CD4-positive, alpha-beta T cell (primary cell): ENCODE measurements around the gene SFXN3. TPM values are rescaled to one million over a fixed set of nuclear protein-coding genes. Genes with fewer than 3 reads are reported as not detected.

Experiments
- ATAC-seq: fragments of 200-7000 bp; cut with Tn5 transposase; one replicate; pipeline ENCODE4 v1.10.0; 2022; ENCODE audit warnings: mild to moderate bottlenecking; ENCODE audit not compliant: poor library complexity
- CTCF ChIA-PET: fragments of 350-600 bp; sonication (Branson Sonifier 250); formaldehyde crosslinking; loops from one replicate; lab custom pipeline; 2021; ENCODE audit warnings: antibody characterized with exemption, inconsistent platforms; lab: Charles Lee
- POLR2A ChIA-PET: fragments of 350-600 bp; sonication (Branson Sonifier 250); formaldehyde crosslinking; loops from one replicate; lab custom pipeline; 2021; ENCODE audit warnings: antibody characterized with exemption, inconsistent platforms; lab: Charles Lee
- DNase-seq, 14 experiments: peaks; one replicate each; pipeline ENCODE4 v3.0.0-alpha.2; 2013 to 2020; ENCODE audit warnings: mixed read lengths in 2 of 14
- H3K27ac ChIP-seq, 2 donors: one replicate each; pipeline versions ENCODE4 v1.5.1 to v1.7.0; 2013; ENCODE audit warnings: low read length in 2 of 2, low read depth in 1 of 2, mild to moderate bottlenecking in 1 of 2
- H3K27me3 ChIP-seq, 2 experiments: 1 replicate in 1 of 2; 2 replicates in 1 of 2; pipeline versions ENCODE4 v1.6.1 to v1.7.0; 2013; ENCODE audit warnings: low read length in 2 of 2, control low read depth in 1 of 2, mild to moderate bottlenecking in 1 of 2, moderate library complexity in 1 of 2; ENCODE audit not compliant: insufficient read depth in 2 of 2, control insufficient read depth in 1 of 2
- H3K36me3 ChIP-seq: one replicate; pipeline ENCODE4 v1.6.1; 2013; ENCODE audit warnings: low read length, control low read depth; ENCODE audit not compliant: insufficient read depth
- H3K4me1 ChIP-seq: one replicate; pipeline ENCODE4 v1.6.1; 2013; ENCODE audit warnings: low read length, control low read depth; ENCODE audit not compliant: insufficient read depth
- H3K4me3 ChIP-seq: one replicate; pipeline ENCODE4 v1.5.1; 2013; ENCODE audit warnings: mild to moderate bottlenecking, low read length, moderate library complexity
- H3K9me3 ChIP-seq, 2 experiments: 1 replicate in 1 of 2; 2 replicates in 1 of 2; pipeline versions ENCODE4 v1.6.1 to v1.7.0; 2013; ENCODE audit warnings: low read length in 2 of 2, mild to moderate bottlenecking in 2 of 2, control low read depth in 1 of 2, moderate library complexity in 1 of 2; ENCODE audit not compliant: control insufficient read depth in 1 of 2, insufficient read depth in 1 of 2
- H3K27ac Mint-ChIP-seq: one replicate; pipeline ENCODE4 v1.8.0; 2020; ENCODE audit warnings: mixed read lengths
- H3K27me3 Mint-ChIP-seq: one replicate; pipeline ENCODE4 v1.8.0; 2021; ENCODE audit warnings: mixed read lengths
- H3K36me3 Mint-ChIP-seq: one replicate; pipeline ENCODE4 v1.8.0; 2021; ENCODE audit warnings: low read depth, mixed read lengths
- H3K4me1 Mint-ChIP-seq: one replicate; pipeline ENCODE4 v1.8.0; 2021; ENCODE audit warnings: low read depth, mixed read lengths
- H3K4me3 Mint-ChIP-seq: one replicate; pipeline ENCODE4 v1.8.0; 2020; ENCODE audit warnings: mild to moderate bottlenecking, mixed read lengths
- H3K9me3 Mint-ChIP-seq: one replicate; pipeline ENCODE4 v1.8.0; 2020; ENCODE audit warnings: mixed read lengths
- intact Hi-C, 2 experiments: fragments of 100-400 bp; cut with DNase I in 1 of 2; cut with micrococcal nuclease in 1 of 2; formaldehyde crosslinking; loops; one replicate each; pipeline versions ENCODE4 v1.15.1 to v1.9.0; 2023 to 2025; cut with DNase I, micrococcal nuclease
- total RNA-seq, 174 experiments: library from RNA in 2 of 174; stranded (reverse) in 2 of 174; gene quantifications; one replicate each; pipeline ENCODE4 v1.2.3 and lab custom pipeline; 2021 to 2026
- TF ChIP-seq, protein P1 (sequence below): fragments of 200-600 bp; IDR thresholded peaks from one replicate; pipeline ENCODE4 v1.8.0; 2022; ENCODE audit warnings: antibody characterized with exemption, mild to moderate bottlenecking

Gene SFXN3
- total RNA-seq, 2 experiments from 2014 or later = 43.2 to 48.3 TPM

DNA sequence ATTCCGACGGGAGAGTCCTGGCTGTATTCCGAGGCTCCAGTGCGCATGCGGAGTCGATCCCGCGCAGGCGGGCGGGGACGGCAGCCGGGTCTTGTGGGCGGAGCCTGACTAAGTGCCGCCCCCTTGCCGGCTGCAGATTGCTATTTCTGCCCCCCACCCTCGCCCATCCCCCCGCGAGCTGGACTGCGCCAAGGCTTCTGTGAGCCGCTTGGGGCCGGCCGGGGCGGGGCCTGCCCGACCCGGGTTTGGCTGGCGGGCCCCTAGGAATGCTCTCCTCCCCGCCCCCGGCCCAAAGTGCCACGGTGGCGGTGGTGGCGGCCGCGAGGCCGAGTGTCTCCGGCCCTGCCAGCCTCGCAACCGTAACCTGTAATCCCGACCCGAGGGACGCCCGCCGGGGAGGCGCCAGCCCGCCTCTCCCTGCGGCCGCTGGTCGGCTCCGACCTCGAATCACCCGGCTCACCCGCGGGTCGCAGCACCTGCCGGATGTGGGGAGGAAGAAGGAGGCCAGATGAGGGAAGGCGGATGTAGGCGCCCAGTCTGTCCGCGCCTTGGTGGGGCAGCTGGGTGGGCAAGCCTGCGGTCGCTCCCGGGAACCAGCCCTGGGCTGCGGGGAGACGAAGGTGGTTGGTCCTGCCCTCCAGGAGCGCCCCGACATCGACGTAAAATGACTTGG is 30.1 kb downstream of the SFXN3 start:
- peak in 11 of 14 experiments; percentile 84 to 93 (median 87) for DNase-seq
- H3K4me3 Mint-ChIP-seq = peak overlapping the region; percentile 95
- POLR2A ChIA-PET = interaction anchor here (0.7 to 2.4 kb wide), 4 partner anchors 18 to 81 kb away, joined by 3 to 21 read pairs (median 10); partner anchors contain the start of genes PDZD7 and SFXN3
- H3K27me3 ChIP-seq = peaks cover 35% of the 10 kb centered on the region in 2 experiments
- H3K4me3 ChIP-seq = peak overlapping the region; percentile 85
- H3K9me3 ChIP-seq = peaks cover 0 to 9% of the 10 kb centered on the region in 2 experiments
- peaks cover 37% of the 10 kb centered on the region for H3K4me1 Mint-ChIP-seq
- H3K27ac Mint-ChIP-seq = peak overlapping the region; percentile 81
- H3K4me1 ChIP-seq = peaks cover 44% of the 10 kb centered on the region
- H3K36me3 Mint-ChIP-seq = peaks cover 4% of the 10 kb centered on the region
- ATAC-seq = peak; percentile 75
- peaks cover 27% of the 10 kb centered on the region for H3K27me3 Mint-ChIP-seq
- peak overlapping the region; percentile 88 to 91 for H3K27ac ChIP-seq
- no peaks in the 10 kb centered on the region for H3K36me3 ChIP-seq
- CTCF ChIA-PET = interaction anchor here (0.8 to 5.6 kb wide), 6 partner anchors 10 to 81 kb away, joined by 3 to 45 read pairs (median 6); no protein-coding TSS in a partner anchor
- H3K9me3 Mint-ChIP-seq = no peaks in the 10 kb centered on the region
- TF ChIP-seq, protein P1, sequence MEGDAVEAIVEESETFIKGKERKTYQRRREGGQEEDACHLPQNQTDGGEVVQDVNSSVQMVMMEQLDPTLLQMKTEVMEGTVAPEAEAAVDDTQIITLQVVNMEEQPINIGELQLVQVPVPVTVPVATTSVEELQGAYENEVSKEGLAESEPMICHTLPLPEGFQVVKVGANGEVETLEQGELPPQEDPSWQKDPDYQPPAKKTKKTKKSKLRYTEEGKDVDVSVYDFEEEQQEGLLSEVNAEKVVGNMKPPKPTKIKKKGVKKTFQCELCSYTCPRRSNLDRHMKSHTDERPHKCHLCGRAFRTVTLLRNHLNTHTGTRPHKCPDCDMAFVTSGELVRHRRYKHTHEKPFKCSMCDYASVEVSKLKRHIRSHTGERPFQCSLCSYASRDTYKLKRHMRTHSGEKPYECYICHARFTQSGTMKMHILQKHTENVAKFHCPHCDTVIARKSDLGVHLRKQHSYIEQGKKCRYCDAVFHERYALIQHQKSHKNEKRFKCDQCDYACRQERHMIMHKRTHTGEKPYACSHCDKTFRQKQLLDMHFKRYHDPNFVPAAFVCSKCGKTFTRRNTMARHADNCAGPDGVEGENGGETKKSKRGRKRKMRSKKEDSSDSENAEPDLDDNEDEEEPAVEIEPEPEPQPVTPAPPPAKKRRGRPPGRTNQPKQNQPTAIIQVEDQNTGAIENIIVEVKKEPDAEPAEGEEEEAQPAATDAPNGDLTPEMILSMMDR = no peak
- intact Hi-C loops = loop anchor here (1.0 to 10.0 kb wide), 5 partner anchors 7 to 294 kb away; partner anchors contain the start of genes BTRC (in 1 of the 2) and SLF2 (in 1 of the 2)

DNA sequence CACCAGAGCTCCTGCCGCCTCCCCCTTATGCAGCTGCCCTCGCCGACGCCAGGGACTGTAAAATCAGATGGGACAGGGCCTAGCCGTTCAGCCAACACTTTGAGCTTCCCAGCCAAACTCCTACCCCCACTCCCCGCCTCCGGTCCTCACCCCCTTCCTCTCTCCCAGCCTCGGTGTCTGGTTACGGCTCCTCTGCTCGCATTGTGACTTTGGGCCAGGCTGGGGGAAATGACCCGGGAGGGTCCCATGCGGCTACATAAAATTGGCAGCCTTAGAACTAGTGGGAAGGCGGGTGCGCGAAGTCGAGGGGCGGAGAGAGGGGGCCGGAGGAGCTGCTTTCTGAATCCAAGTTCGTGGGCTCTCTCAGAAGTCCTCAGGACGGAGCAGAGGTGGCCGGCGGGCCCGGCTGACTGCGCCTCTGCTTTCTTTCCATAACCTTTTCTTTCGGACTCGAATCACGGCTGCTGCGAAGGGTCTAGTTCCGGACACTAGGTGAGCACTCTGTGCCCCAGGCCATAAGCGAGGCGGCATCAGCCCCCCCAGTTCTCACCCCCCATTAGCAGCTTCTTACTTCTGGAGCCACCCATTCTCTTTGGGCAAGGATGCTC is 30.7 kb downstream of the SFXN3 start, which contains the start of gene KAZALD1:
KAZALD1 (plus strand) TSS at position 366 of the 608 bp plus-strand sequence. CDS start 604 bp downstream, outside the sequence.
- H3K27me3 ChIP-seq = peaks cover 41% of the 10 kb centered on the region in 2 experiments
- H3K36me3 Mint-ChIP-seq = peaks cover 4% of the 10 kb centered on the region
- peak within 1 kb of the TSS; percentile 88 to 91 for H3K27ac ChIP-seq
- H3K27me3 Mint-ChIP-seq = peaks cover 34% of the 10 kb centered on the region
- H3K4me3 ChIP-seq = peak within 1 kb of the TSS; percentile 85
- intact Hi-C loops = loop anchor here (2.0 to 10.0 kb wide), 4 partner anchors 19 to 293 kb away; partner anchors contain the start of genes BTRC (in 1 of the 2) and SLF2 (in 1 of the 2)
- H3K27ac Mint-ChIP-seq = peak within 1 kb of the TSS; percentile 81
- peaks cover 50% of the 10 kb centered on the region for H3K4me1 ChIP-seq
- peaks cover 43% of the 10 kb centered on the region for H3K4me1 Mint-ChIP-seq
- H3K4me3 Mint-ChIP-seq = peak within 1 kb of the TSS; percentile 95
- H3K36me3 ChIP-seq = no peaks in the 10 kb centered on the region
- DNase-seq = no peak
- TF ChIP-seq, protein P1 = no peak
- ChIA-PET POLR2A (interaction anchor here (0.7 to 2.4 kb wide), 4 partner anchors 19 to 80 kb away, joined by 3 to 21 read pairs (median 10); partner anchors contain the start of genes PDZD7 and SFXN3), CTCF (interaction anchor here (1.4 to 5.6 kb wide), 3 partner anchors 11 to 80 kb away, joined by 4 to 45 read pairs (median 7); no protein-coding TSS in a partner anchor)
- ATAC-seq = no peak
- peaks cover 0 to 14% of the 10 kb centered on the region in 2 experiments for H3K9me3 ChIP-seq
- H3K9me3 Mint-ChIP-seq = no peaks in the 10 kb centered on the region
